Nephron progenitor cell (in vitro differentiated cells): Measurements from ENCODE around the gene APMAP.

Source experiments
- DNase-seq: peaks from one replicate; pipeline ENCODE4 v3.0.0; 2021
- H3K27ac Mint-ChIP-seq: 2 replicates; pipeline ENCODE4 v1.8.0; 2021; ENCODE audit warnings: mild to moderate bottlenecking, moderate library complexity, mixed read lengths
- H3K27me3 Mint-ChIP-seq: 2 replicates; pipeline ENCODE4 v1.8.0; 2021; ENCODE audit warnings: mild to moderate bottlenecking, low read depth, mixed read lengths; ENCODE audit not compliant: poor library complexity
- H3K36me3 Mint-ChIP-seq: 2 replicates; pipeline ENCODE4 v1.8.0; 2021; ENCODE audit warnings: low read depth, mixed read lengths
- H3K4me1 Mint-ChIP-seq: 2 replicates; pipeline ENCODE4 v1.8.0; 2021; ENCODE audit warnings: mixed read lengths
- H3K4me3 Mint-ChIP-seq: 2 replicates; pipeline ENCODE4 v1.8.0; 2021; ENCODE audit warnings: mild to moderate bottlenecking, moderate library complexity, mixed read lengths
- H3K9me3 Mint-ChIP-seq: 2 replicates; pipeline ENCODE4 v1.8.0; 2021; ENCODE audit warnings: mild to moderate bottlenecking, moderate library complexity, mixed read lengths
- TF ChIP-seq, protein P1 (sequence below): fragments of 200-600 bp; sonication (generic); IDR thresholded peaks from 2 replicates; pipeline ENCODE4 v1.5.0; 2021; ENCODE audit warnings: antibody characterized with exemption

APMAP gene

DNA sequence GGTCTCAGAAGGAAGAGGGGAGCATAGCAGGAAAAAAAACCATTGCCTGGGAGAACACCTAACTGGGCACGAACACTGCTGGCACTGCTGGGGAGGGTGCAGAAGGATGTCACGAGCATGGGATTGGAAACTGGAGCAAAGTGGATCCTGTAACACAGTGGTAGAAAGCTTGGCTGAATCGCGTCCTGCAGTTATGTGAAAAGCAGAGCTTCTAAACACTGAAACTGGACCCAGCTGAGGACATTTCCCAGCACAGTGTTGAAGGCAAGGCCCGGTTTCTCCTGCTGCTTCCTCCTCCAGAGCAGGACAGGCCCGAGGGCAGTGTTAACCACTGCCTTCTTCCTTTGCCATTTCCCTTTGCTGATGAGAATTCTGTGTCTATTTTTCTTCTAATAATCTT lies 6.7 kb downstream of the APMAP start:
- Mint-ChIP-seq H3K36me3 (peaks cover 34% of the 10 kb centered on the region), H3K4me1 (peaks cover 34% of the 10 kb centered on the region), H3K27me3 (no peaks in the 10 kb centered on the region), H3K4me3 (no peak overlapping the region), H3K9me3 (peaks cover 14% of the 10 kb centered on the region), H3K27ac (peak overlapping the region; percentile 80)
- TF ChIP-seq, protein P1, sequence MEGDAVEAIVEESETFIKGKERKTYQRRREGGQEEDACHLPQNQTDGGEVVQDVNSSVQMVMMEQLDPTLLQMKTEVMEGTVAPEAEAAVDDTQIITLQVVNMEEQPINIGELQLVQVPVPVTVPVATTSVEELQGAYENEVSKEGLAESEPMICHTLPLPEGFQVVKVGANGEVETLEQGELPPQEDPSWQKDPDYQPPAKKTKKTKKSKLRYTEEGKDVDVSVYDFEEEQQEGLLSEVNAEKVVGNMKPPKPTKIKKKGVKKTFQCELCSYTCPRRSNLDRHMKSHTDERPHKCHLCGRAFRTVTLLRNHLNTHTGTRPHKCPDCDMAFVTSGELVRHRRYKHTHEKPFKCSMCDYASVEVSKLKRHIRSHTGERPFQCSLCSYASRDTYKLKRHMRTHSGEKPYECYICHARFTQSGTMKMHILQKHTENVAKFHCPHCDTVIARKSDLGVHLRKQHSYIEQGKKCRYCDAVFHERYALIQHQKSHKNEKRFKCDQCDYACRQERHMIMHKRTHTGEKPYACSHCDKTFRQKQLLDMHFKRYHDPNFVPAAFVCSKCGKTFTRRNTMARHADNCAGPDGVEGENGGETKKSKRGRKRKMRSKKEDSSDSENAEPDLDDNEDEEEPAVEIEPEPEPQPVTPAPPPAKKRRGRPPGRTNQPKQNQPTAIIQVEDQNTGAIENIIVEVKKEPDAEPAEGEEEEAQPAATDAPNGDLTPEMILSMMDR, result no peak
- no peak for DNase-seq

DNA sequence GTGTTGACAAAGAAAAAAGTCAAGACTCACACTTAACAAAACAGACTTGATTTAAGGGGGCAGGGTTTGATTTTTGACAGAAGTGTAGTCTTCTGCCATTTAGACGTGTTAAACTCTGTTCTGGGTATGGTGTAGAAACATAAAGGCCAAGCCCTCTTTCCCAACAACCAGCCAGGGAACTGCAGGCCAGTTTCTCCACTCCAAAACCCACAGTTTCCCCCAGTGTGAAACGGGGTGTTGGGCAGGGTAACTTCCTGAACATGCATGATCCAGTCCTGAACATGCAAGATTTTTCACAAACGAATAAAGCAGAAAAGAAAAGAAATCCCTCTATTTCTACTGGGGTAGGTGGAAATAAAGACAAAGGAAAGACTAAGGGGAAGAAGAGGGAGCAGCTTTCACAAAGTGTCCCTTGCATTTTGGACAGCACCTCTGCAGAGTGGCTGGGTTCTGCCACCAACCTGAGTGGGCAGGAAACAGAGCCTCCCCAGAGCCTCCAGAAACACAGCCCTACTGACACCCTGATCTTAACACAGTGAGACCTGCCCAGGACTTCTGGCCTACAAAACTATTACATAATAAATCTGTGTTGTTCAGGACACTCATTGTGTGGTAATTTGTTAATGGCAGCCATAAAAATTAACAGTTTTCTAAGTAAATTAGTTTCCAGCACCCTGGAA lies 7.5 kb downstream of the APMAP start:
- H3K4me1 Mint-ChIP-seq, result peaks cover 29% of the 10 kb centered on the region
- no peak for DNase-seq
- no peak overlapping the region for H3K4me3 Mint-ChIP-seq
- TF ChIP-seq, protein P1, result no peak
- H3K36me3 Mint-ChIP-seq, result peaks cover 41% of the 10 kb centered on the region
- H3K27me3 Mint-ChIP-seq, result no peaks in the 10 kb centered on the region
- peaks cover 21% of the 10 kb centered on the region for H3K9me3 Mint-ChIP-seq
- peak overlapping the region; percentile 41 for H3K27ac Mint-ChIP-seq

DNA sequence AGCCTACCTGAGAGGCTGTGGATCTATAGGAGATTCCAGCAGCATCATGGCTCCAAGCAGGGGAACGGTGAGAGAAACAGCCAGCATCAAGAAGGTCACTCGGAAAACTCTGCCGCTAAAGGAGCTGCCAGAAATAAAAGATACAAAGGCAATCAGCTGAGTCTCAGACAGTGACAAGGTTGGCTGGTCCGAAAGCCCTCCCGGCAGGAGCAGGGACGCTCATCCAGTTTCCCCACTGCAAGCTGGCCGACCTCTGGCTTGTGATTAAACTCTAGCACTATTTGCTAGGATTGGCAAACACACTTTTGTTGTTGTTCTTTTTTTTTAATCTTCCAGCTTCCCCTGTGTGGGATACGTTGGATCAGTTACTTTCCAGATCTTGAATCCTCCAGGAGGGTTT lies 8.7 kb downstream of the APMAP start:
- Mint-ChIP-seq H3K27ac (no peak overlapping the region), H3K4me3 (no peak overlapping the region), H3K27me3 (no peaks in the 10 kb centered on the region), H3K9me3 (peaks cover 32% of the 10 kb centered on the region), H3K36me3 (peaks cover 53% of the 10 kb centered on the region), H3K4me1 (peaks cover 29% of the 10 kb centered on the region)
- TF ChIP-seq, protein P1, result no peak
- no peak for DNase-seq

DNA sequence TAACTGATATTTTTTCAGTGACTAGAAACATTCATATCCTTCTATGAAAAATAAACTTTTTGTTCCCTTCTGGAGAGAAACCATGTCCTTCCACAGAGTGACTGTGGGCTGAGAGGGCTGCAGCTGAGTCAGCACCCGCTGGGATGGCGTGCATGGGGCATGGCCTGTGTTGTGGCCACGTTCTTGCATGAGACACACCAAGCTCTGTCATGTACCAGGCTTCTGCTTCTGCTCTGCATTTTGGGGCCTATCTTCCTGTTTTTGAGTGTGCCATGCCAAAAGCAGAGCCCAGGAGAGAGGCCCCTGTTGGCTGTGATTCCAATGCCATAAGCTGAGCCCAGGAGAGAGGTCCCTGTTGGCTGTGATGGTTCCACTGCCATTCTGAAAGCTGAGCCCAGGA lies 10.8 kb downstream of the APMAP start:
- Mint-ChIP-seq H3K36me3 (peaks cover 75% of the 10 kb centered on the region), H3K4me3 (no peak overlapping the region), H3K9me3 (peaks cover 48% of the 10 kb centered on the region), H3K4me1 (peaks cover 29% of the 10 kb centered on the region), H3K27me3 (no peaks in the 10 kb centered on the region), H3K27ac (no peak overlapping the region)
- TF ChIP-seq, protein P1, result no peak
- DNase-seq, result no peak

DNA sequence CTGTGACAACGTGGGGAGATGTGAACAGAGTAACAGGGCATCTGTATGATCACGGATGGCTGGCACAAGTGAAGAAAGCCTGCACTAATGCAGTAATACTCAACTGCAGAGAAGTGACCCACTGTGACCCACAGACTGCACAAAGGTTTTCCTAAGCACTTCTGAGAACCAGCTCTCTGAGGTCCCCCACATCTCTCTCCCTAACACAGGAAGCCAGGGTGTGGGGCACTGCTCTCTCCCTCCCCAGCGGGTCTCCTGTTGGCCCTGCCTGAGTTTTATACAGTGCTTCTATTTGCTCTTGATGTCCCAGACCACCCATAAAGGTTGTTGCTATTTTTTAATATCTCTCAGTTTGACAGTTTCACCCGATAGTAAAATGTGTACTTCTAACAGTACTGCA lies 11.3 kb downstream of the APMAP start:
- Mint-ChIP-seq H3K4me3 (no peak overlapping the region), H3K4me1 (peaks cover 24% of the 10 kb centered on the region), H3K36me3 (peaks cover 80% of the 10 kb centered on the region), H3K27ac (no peak overlapping the region), H3K27me3 (no peaks in the 10 kb centered on the region), H3K9me3 (peaks cover 53% of the 10 kb centered on the region)
- DNase-seq, result no peak
- TF ChIP-seq, protein P1, result no peak
